SK-N-SH (cell line): ENCODE data around the gene LPP. TPM values are rescaled to one million over a fixed set of nuclear protein-coding genes. Genes with fewer than 3 reads are reported as not detected.

Source experiments
- CTCF ChIA-PET: fragments of 300-600, 350-600 bp; formaldehyde crosslinking; extraction: SDS; loops from one replicate; lab custom pipeline; 2021; lab: Yijun Ruan, JAX
- POLR2A ChIA-PET: fragments of 350-600 bp; sonication (Branson Sonifier 250); formaldehyde crosslinking; extraction: SDS; loops from one replicate; lab custom pipeline; 2020; ENCODE audit warnings: antibody characterized with exemption, inconsistent platforms; lab: Yijun Ruan, JAX
- DNase-seq: peaks from one replicate; pipeline ENCODE4 v3.0.0; 2012
- H2AFZ ChIP-seq: fragments of 200-600 bp; sonication (generic); 2 replicates; pipeline ENCODE4 v1.8.1; 2016; ENCODE audit warnings: antibody characterized with exemption, mild to moderate bottlenecking, low read depth
- H3F3A ChIP-seq: fragments of 200-600 bp; sonication (generic); replicated peaks from 2 replicates; pipeline ENCODE3; 2016; ENCODE audit warnings: antibody characterized with exemption, mild to moderate bottlenecking; ENCODE audit not compliant: insufficient read depth
- H3K27ac ChIP-seq, 2 experiments: fragments of 200-500 bp in 1 of 2; fragments of 200-600 bp in 1 of 2; sonication (Bioruptor generic) in 1 of 2; sonication (generic), shearing (Covaris generic) in 1 of 2; 2 replicates each; pipeline versions ENCODE4 v1.5.1 to v1.6.1; 2014 to 2016; ENCODE audit warnings: low read depth in 2 of 2, inconsistent platforms in 1 of 2, low read length in 1 of 2, mild to moderate bottlenecking in 1 of 2, mixed read lengths in 1 of 2
- H3K27me3 ChIP-seq: fragments of 200-600 bp; sonication (generic), shearing (Covaris generic); 2 replicates; pipeline ENCODE4 v1.6.1; 2016; ENCODE audit warnings: mixed run types; ENCODE audit not compliant: insufficient read depth
- H3K36me3 ChIP-seq, 2 experiments: fragments of 200-500 bp in 1 of 2; fragments of 200-600 bp in 1 of 2; sonication (Bioruptor generic) in 1 of 2; sonication (generic) in 1 of 2; replicated peaks in 1 of 2; 2 replicates each; pipeline versions ENCODE3 to v1.5.1; 2014 to 2016; ENCODE audit warnings: low read length in 1 of 2, mild to moderate bottlenecking in 1 of 2; ENCODE audit not compliant: insufficient read depth in 2 of 2, control insufficient read depth in 1 of 2
- H3K4me1 ChIP-seq, 2 experiments: fragments of 200-500 bp in 1 of 2; fragments of 200-600 bp in 1 of 2; sonication (Bioruptor generic) in 1 of 2; sonication (generic), shearing (Covaris generic) in 1 of 2; 2 replicates each; pipeline versions ENCODE4 v1.5.1 to v1.6.1; 2014 to 2016; ENCODE audit warnings: low read depth in 1 of 2, low read length in 1 of 2, mixed run types in 1 of 2; ENCODE audit not compliant: insufficient read depth in 2 of 2, control insufficient read depth in 1 of 2
- H3K4me2 ChIP-seq: fragments of 200-600 bp; sonication (generic), shearing (Covaris generic); 2 replicates; pipeline ENCODE4 v1.6.1; 2017; ENCODE audit warnings: mixed run types
- H3K4me3 ChIP-seq, 2 experiments: fragments of 200-500 bp in 1 of 2; fragments of 200-600 bp in 1 of 2; sonication (Bioruptor generic) in 1 of 2; sonication (generic), shearing (Covaris generic) in 1 of 2; 2 replicates each; pipeline versions ENCODE4 v1.5.1 to v1.8.1; 2014 to 2016; ENCODE audit warnings: low read depth in 2 of 2, inconsistent platforms in 1 of 2, low read length in 1 of 2, mild to moderate bottlenecking in 1 of 2, mixed read lengths in 1 of 2, moderate library complexity in 1 of 2
- H3K79me2 ChIP-seq: fragments of 200-600 bp; sonication (generic); 2 replicates; pipeline ENCODE4 v1.8.1; 2017; ENCODE audit warnings: mild to moderate bottlenecking; ENCODE audit not compliant: insufficient read depth
- H3K9ac ChIP-seq: fragments of 200-600 bp; sonication (generic); 2 replicates; pipeline ENCODE4 v1.6.1; 2017; ENCODE audit warnings: mixed run types
- H3K9me2 ChIP-seq: fragments of 200-600 bp; sonication (generic); 2 replicates; pipeline ENCODE4 v1.6.1; 2017; ENCODE audit warnings: mixed run types
- H3K9me3 ChIP-seq: fragments of 200-600 bp; sonication (generic); 2 replicates; pipeline ENCODE4 v1.6.1; 2017; ENCODE audit warnings: mixed run types, mild to moderate bottlenecking, moderate library complexity
- H4K20me1 ChIP-seq: fragments of 200-600 bp; sonication (generic); 2 replicates; pipeline ENCODE4 v1.6.1; 2017; ENCODE audit warnings: mild to moderate bottlenecking, mixed run types; ENCODE audit not compliant: insufficient read depth
- CHD2 ChIP-seq: fragments of 150-350 bp; IDR thresholded peaks from 2 replicates; pipeline ENCODE4 v1.6.1; 2018; ENCODE audit warnings: low read length; ENCODE audit not compliant: partially characterized antibody
- FOXM1 ChIP-seq: IDR thresholded peaks from 2 replicates; pipeline ENCODE4 v1.4.0; 2012; ENCODE audit warnings: low read depth, mild to moderate bottlenecking
- RAD21 ChIP-seq: IDR thresholded peaks from 2 replicates; pipeline ENCODE4 v1.6.1; 2012; ENCODE audit warnings: mild to moderate bottlenecking, low read length
- RXRA ChIP-seq: IDR thresholded peaks from 2 replicates; pipeline ENCODE4 v1.4.0; 2012; ENCODE audit warnings: low read depth, mild to moderate bottlenecking, borderline replicate concordance
- SMC3 ChIP-seq: IDR thresholded peaks from 2 replicates; pipeline ENCODE4 v1.6.1; 2012; ENCODE audit warnings: low read depth, low read length, improper control_type of control experiment
- TEAD4 ChIP-seq: IDR thresholded peaks from 2 replicates; pipeline ENCODE4 v1.4.0; 2012; ENCODE audit warnings: mild to moderate bottlenecking, borderline replicate concordance; ENCODE audit not compliant: insufficient read depth
- USF2 ChIP-seq: fragments of 150-350 bp; IDR thresholded peaks from 2 replicates; pipeline ENCODE4 v1.6.1; 2017; ENCODE audit warnings: antibody characterized with exemption, low read length, low read depth, borderline replicate concordance
- YY1 ChIP-seq: IDR thresholded peaks from 2 replicates; pipeline ENCODE4 v1.4.0; 2012; ENCODE audit warnings: low read depth, mild to moderate bottlenecking
- WGBS: methylation state at CpG from one replicate; pipeline ENCODE4 v1.1.6; 2017; ENCODE audit warnings: low lambda C conversion rate; 5-methylcytosine and 5-hydroxymethylcytosine counted together
- polyA plus RNA-seq, 3 experiments: library from polyadenylated mRNA; depleted of rRNA; stranded (reverse); fragments of >200 nt; gene quantifications; 2 replicates each; pipeline ENCODE4 v1.2.3, GENCODE V29; 2012
- TF ChIP-seq, protein P1 (sequence below): IDR thresholded peaks from 2 replicates; pipeline ENCODE4 v1.4.0; 2012; ENCODE audit warnings: low read depth, borderline replicate concordance
- TF ChIP-seq, protein P2 (sequence below): fragments of 200-600 bp; sonication (generic); IDR thresholded peaks from 2 replicates; pipeline ENCODE4 v1.6.1; 2017; ENCODE audit warnings: antibody characterized with exemption, mild to moderate bottlenecking, moderate library complexity

Gene LPP
- polyA plus RNA-seq, 1 of the 3 experiments (the other 2 are of a cell fraction): 6.6 TPM

DNA sequence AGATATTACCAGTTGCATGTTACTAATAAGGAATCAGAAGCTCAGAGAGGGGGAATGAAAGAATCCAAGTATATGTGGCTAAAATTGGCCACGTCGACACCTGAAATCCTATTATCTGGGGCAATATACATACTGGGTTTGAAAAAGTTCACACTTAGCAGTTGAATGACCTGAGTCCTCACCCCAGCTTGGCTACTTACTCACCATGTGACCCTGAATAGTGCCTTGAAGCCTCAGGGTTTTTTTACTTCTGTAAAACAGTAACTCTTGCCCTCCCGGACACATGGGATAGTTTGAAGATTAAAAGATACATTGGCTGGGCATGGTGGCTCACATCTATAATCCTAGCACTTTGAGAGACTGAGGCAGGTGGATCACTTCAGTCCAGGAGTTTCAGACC lies 675.6 kb downstream of the LPP start:
- peaks cover 4% of the 10 kb centered on the region; the same call in 1 of the 2 replicates for H3K79me2 ChIP-seq
- peaks cover 18% of the 10 kb centered on the region for H3F3A ChIP-seq
- H3K9me2 ChIP-seq: no peaks in the 10 kb centered on the region
- no peak for DNase-seq
- no peaks in the 10 kb centered on the region for H3K36me3 ChIP-seq
- POLR2A ChIA-PET: no interaction called here
- H2AFZ ChIP-seq: no peak overlapping the region
- no peaks in the 10 kb centered on the region for H3K27me3 ChIP-seq
- peaks cover 0 to 9% of the 10 kb centered on the region in 2 experiments; a peak in 2 of 4 replicates for H3K4me1 ChIP-seq
- H3K9me3 ChIP-seq: no peaks in the 10 kb centered on the region
- no peak overlapping the region for H3K27ac ChIP-seq
- H3K9ac ChIP-seq: no peak overlapping the region
- H3K4me3 ChIP-seq: no peak overlapping the region
- CTCF ChIA-PET: interaction anchor here (0.7 to 2.9 kb wide), 3 partner anchors 23 to 319 kb away, joined by 3 to 6 read pairs (median 3); no protein-coding TSS in a partner anchor
- WGBS: 75% methylated on average over 3 of the region's 3 CpGs
- no peaks in the 10 kb centered on the region for H4K20me1 ChIP-seq
- no peak overlapping the region for H3K4me2 ChIP-seq
- no peak for TF ChIP-seq RXRA
- no peak for TF ChIP-seq TEAD4
- no peak for TF ChIP-seq YY1
- no peak for TF ChIP-seq CHD2
- TF ChIP-seq USF2: no peak
- TF ChIP-seq, protein P1, sequence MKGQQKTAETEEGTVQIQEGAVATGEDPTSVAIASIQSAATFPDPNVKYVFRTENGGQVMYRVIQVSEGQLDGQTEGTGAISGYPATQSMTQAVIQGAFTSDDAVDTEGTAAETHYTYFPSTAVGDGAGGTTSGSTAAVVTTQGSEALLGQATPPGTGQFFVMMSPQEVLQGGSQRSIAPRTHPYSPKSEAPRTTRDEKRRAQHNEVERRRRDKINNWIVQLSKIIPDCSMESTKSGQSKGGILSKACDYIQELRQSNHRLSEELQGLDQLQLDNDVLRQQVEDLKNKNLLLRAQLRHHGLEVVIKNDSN: no peak
- no peak for TF ChIP-seq FOXM1

DNA sequence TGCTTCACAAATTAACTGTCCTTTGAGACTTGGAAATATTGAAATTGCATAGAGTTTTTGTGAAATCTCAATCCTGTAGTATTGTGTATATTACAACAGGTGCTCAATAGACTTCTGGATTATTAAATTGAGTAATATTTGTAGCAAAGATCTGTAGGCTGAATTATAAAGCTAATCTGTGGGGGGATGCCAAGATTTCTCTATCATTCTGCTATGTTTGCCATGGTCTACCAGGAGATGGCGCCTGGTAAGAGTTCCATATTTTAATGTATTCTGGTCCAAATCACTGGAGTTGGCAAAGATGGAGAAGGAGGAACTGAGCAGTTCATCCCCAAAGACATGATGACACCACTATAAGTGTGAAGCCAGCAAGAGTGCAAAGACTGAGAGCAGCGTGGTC lies 676.9 kb downstream of the LPP start:
- H3K9me3 ChIP-seq: no peaks in the 10 kb centered on the region
- peaks cover 18% of the 10 kb centered on the region for H3F3A ChIP-seq
- H4K20me1 ChIP-seq: no peaks in the 10 kb centered on the region
- no peak overlapping the region for H3K4me2 ChIP-seq
- DNase-seq: peak; percentile 8
- 54% methylated on average over 2 of the region's 2 CpGs for WGBS
- no peak overlapping the region for H3K9ac ChIP-seq
- CTCF ChIA-PET: interaction anchor here (0.7 to 2.9 kb wide), 7 partner anchors 14 to 319 kb away, joined by 3 to 17 read pairs (median 3); no protein-coding TSS in a partner anchor
- no peak overlapping the region for H2AFZ ChIP-seq
- no peaks in the 10 kb centered on the region for H3K9me2 ChIP-seq
- H3K27ac ChIP-seq: no peak overlapping the region
- no peaks in the 10 kb centered on the region for H3K36me3 ChIP-seq
- peaks cover 4% of the 10 kb centered on the region; the same call in 1 of the 2 replicates for H3K79me2 ChIP-seq
- no peaks in the 10 kb centered on the region for H3K27me3 ChIP-seq
- TF ChIP-seq, protein P2, sequence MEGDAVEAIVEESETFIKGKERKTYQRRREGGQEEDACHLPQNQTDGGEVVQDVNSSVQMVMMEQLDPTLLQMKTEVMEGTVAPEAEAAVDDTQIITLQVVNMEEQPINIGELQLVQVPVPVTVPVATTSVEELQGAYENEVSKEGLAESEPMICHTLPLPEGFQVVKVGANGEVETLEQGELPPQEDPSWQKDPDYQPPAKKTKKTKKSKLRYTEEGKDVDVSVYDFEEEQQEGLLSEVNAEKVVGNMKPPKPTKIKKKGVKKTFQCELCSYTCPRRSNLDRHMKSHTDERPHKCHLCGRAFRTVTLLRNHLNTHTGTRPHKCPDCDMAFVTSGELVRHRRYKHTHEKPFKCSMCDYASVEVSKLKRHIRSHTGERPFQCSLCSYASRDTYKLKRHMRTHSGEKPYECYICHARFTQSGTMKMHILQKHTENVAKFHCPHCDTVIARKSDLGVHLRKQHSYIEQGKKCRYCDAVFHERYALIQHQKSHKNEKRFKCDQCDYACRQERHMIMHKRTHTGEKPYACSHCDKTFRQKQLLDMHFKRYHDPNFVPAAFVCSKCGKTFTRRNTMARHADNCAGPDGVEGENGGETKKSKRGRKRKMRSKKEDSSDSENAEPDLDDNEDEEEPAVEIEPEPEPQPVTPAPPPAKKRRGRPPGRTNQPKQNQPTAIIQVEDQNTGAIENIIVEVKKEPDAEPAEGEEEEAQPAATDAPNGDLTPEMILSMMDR: peak; percentile 49
- TF ChIP-seq SMC3 (peak; percentile 33), USF2 (no peak), RAD21 (peak; percentile 34; the same call in 1 of the 2 replicates), YY1 (no peak)
- POLR2A ChIA-PET: no interaction called here
- peaks cover 0 to 9% of the 10 kb centered on the region in 2 experiments; a peak in 2 of 4 replicates for H3K4me1 ChIP-seq
- H3K4me3 ChIP-seq: no peak overlapping the region
